HepG2 (cell line): ENCODE measurements around the gene MEG3. TPM values are rescaled to one million over a fixed set of nuclear protein-coding genes. Genes with fewer than 3 reads are reported as not detected.

Experiments
- ATAC-seq: fragments of 200-7000 bp; cut with Tn5 transposase; 3 replicates; pipeline ENCODE4 v1.9.1; 2020; ENCODE audit warnings: mild to moderate bottlenecking, moderate library complexity
- BruUV-seq: library from RNA; stranded (reverse); fragments of 400-500 nt; replicated peaks from 2 replicates; lab custom pipeline; 2021; lab: Mats Ljungman, UMichigan
- CTCF ChIA-PET: fragments of 300-600 bp; formaldehyde crosslinking; extraction: SDS; loops from one replicate; lab custom pipeline; 2021; ENCODE audit warnings: low total read pairs, inconsistent platforms, low intra/inter-chr PET ratio; lab: Yijun Ruan, JAX
- POLR2A ChIA-PET: fragments of 350-600 bp; sonication (Branson Sonifier 250); formaldehyde crosslinking; loops from one replicate; lab custom pipeline; 2020; ENCODE audit warnings: antibody characterized with exemption, inconsistent platforms; lab: Yijun Ruan, JAX
- DNase-seq: peaks from one replicate; pipeline ENCODE4 v3.0.0-alpha.2; 2015; ENCODE audit warnings: low spot score
- FAIRE-seq: peaks from 3 replicates; lab custom pipeline; 2011; peaks lifted over from hg19 to GRCh38; lab: Jason Lieb, UNC
- H2AFZ ChIP-seq: one replicate; pipeline ENCODE4 v1.6.1; 2011; ENCODE audit warnings: low read length, inconsistent platforms
- H3K27ac ChIP-seq: fragments of 300-600 bp; 3 replicates; pipeline ENCODE4 v1.8.0; 2011; ENCODE audit warnings: mixed run types, mild to moderate bottlenecking, mixed read lengths, low read length, inconsistent platforms; ENCODE audit not compliant: insufficient read depth; ENCODE audit errors: extremely low read length
- H3K27me3 ChIP-seq, 2 experiments: fragments of 200-600 bp in 1 of 2; 2 replicates in 1 of 2; 3 replicates in 1 of 2; pipeline versions ENCODE4 v1.6.0 to v1.8.0; 2011; ENCODE audit warnings: low read length in 2 of 2, mild to moderate bottlenecking in 2 of 2, moderate library complexity in 2 of 2, inconsistent platforms in 1 of 2; ENCODE audit not compliant: insufficient read depth in 2 of 2, control insufficient read depth in 1 of 2
- H3K36me3 ChIP-seq, 2 experiments: fragments of 200-600 bp in 1 of 2; replicated peaks in 1 of 2; 2 replicates in 1 of 2; 3 replicates in 1 of 2; pipeline versions ENCODE4 v1.5.1 to v1.8.0; 2011; ENCODE audit warnings: low read length in 2 of 2, inconsistent platforms in 1 of 2; ENCODE audit not compliant: insufficient read depth in 2 of 2, control insufficient read depth in 1 of 2
- H3K4me1 ChIP-seq: 2 replicates; pipeline ENCODE4 v1.5.1; 2012; ENCODE audit warnings: low read length, inconsistent platforms; ENCODE audit not compliant: insufficient read depth
- H3K4me2 ChIP-seq: 2 replicates; pipeline ENCODE4 v1.6.0; 2011; ENCODE audit warnings: low read depth, low read length, inconsistent platforms
- H3K4me3 ChIP-seq, 3 experiments: fragments of 200-600 bp in 1 of 3; sonication (generic), shearing (Covaris generic) in 1 of 3; replicated peaks in 1 of 3; 2 replicates each; pipeline ENCODE4 v1.5.1; 2011 to 2016; ENCODE audit warnings: low read length in 3 of 3, inconsistent platforms in 2 of 3, low read depth in 2 of 3, mild to moderate bottlenecking in 2 of 3, control low read depth in 1 of 3, mixed read lengths in 1 of 3; ENCODE audit not compliant: insufficient read depth in 1 of 3
- H3K79me2 ChIP-seq: one replicate; pipeline ENCODE4 v1.6.1; 2011; ENCODE audit warnings: low read length, inconsistent platforms; ENCODE audit not compliant: insufficient read depth
- H3K9ac ChIP-seq: 2 replicates; pipeline ENCODE4 v1.6.0; 2011; ENCODE audit warnings: mild to moderate bottlenecking, low read depth, low read length, inconsistent platforms; ENCODE audit not compliant: insufficient read depth
- H3K9me3 ChIP-seq: 2 replicates; pipeline ENCODE4 v1.5.1; 2012; ENCODE audit warnings: mild to moderate bottlenecking, low read length
- H4K20me1 ChIP-seq: 2 replicates; pipeline ENCODE4 v1.6.0; 2011; ENCODE audit warnings: inconsistent platforms, mild to moderate bottlenecking, low read length, moderate library complexity; ENCODE audit not compliant: insufficient read depth
- FOXA3 ChIP-seq: IDR thresholded peaks from 2 replicates; pipeline ENCODE4 v1.6.1; 2016; ENCODE audit warnings: missing genetic modification reagents, missing compliant biosample characterization
- HOXA3 ChIP-seq: sonication (generic); formaldehyde crosslinking; IDR thresholded peaks from 2 replicates; pipeline ENCODE4 v1.5.0; 2020; ENCODE audit warnings: missing genetic modification reagents
- KDM3A ChIP-seq: IDR thresholded peaks from 2 replicates; pipeline ENCODE4 v1.6.1; 2018; ENCODE audit warnings: low read depth, missing compliant biosample characterization
- KLF13 ChIP-seq: sonication (generic); formaldehyde crosslinking; IDR thresholded peaks from 2 replicates; pipeline ENCODE4 v1.4.0; 2020; ENCODE audit warnings: mild to moderate bottlenecking, missing genetic modification reagents
- MTA1 ChIP-seq: sonication (generic); formaldehyde crosslinking; IDR thresholded peaks from 2 replicates; pipeline ENCODE4 v1.4.0; 2020; ENCODE audit warnings: missing genetic modification reagents, mild to moderate bottlenecking, borderline replicate concordance
- MYC ChIP-seq: sonication (generic); formaldehyde crosslinking; IDR thresholded peaks from 2 replicates; pipeline ENCODE4 v1.9.0; 2021; ENCODE audit warnings: missing genetic modification reagents, borderline replicate concordance
- NFKBIZ ChIP-seq: IDR thresholded peaks from 2 replicates; pipeline ENCODE4 v1.6.1; 2018; ENCODE audit warnings: missing genetic modification reagents, missing compliant biosample characterization
- RAD21 ChIP-seq: fragments of 450-650 bp; formaldehyde crosslinking; IDR thresholded peaks from 2 replicates; pipeline ENCODE4 v1.5.0; 2020; ENCODE audit warnings: mild to moderate bottlenecking
- SALL1 ChIP-seq: sonication (generic); formaldehyde crosslinking; IDR thresholded peaks from 2 replicates; pipeline ENCODE4 v1.8.0; 2022; ENCODE audit warnings: mild to moderate bottlenecking, missing genetic modification reagents
- U2AF1 ChIP-seq: fragments of 200-400 bp; formaldehyde crosslinking; optimal IDR thresholded peaks from 2 replicates; pipeline ENCODE3; 2017; ENCODE audit warnings: mild to moderate bottlenecking, low read depth, low read length
- XRCC5 ChIP-seq: fragments of 200-400 bp; formaldehyde crosslinking; optimal IDR thresholded peaks from 2 replicates; pipeline ENCODE3; 2017; ENCODE audit warnings: mild to moderate bottlenecking, low read length
- ZBTB38 ChIP-seq: sonication (generic); formaldehyde crosslinking; IDR thresholded peaks from 2 replicates; pipeline ENCODE4 v1.5.1; 2020; ENCODE audit warnings: mild to moderate bottlenecking, missing genetic modification reagents
- ZBTB7B ChIP-seq: sonication (generic); formaldehyde crosslinking; IDR thresholded peaks from 2 replicates; pipeline ENCODE4 v1.4.0; 2020; ENCODE audit warnings: missing genetic modification reagents
- ZNF20 ChIP-seq: sonication (generic); formaldehyde crosslinking; IDR thresholded peaks from 2 replicates; pipeline ENCODE4 v1.4.0; 2020; ENCODE audit warnings: mild to moderate bottlenecking, moderate library complexity, missing genetic modification reagents
- ZNF292 ChIP-seq: sonication (generic); formaldehyde crosslinking; IDR thresholded peaks from 2 replicates; pipeline ENCODE4 v1.8.1; 2022; ENCODE audit warnings: mild to moderate bottlenecking, low read depth, missing genetic modification reagents, borderline replicate concordance
- WGBS: methylation state at CpG from one replicate; pipeline ENCODE4 v1.1.6; 2017; ENCODE audit warnings: low lambda C conversion rate; 5-methylcytosine and 5-hydroxymethylcytosine counted together
- in situ Hi-C: cut with HindIII; loops from 2 replicates; pipeline ENCODE4 v1.10.0; 2017; ENCODE audit warnings: low pct_unique_long_range_greater_than_20kb; ENCODE audit not compliant: extremely low pct_ligation_motif_present
- intact Hi-C: fragments of 100-400 bp; cut with micrococcal nuclease; formaldehyde crosslinking; loops from one replicate; pipeline ENCODE4 v1.10.0; 2022; ENCODE audit not compliant: unreplicated experiment
- polyA plus RNA-seq, 8 experiments: library from polyadenylated mRNA; depleted of rRNA in 3 of 8; stranded (reverse) in 7 of 8; unstranded in 1 of 8; fragments of >200 nt; fragmentation: Illumina TruSeq in 4 of 8; extraction: Trizol in 4 of 8; gene quantifications; 2 replicates each; pipeline versions ENCODE4 v1.2.1 to v1.2.3, GENCODE V29; 2011 to 2016; ENCODE audit warnings: low read depth in 4 of 8, missing spikeins in 1 of 8, mixed read lengths in 1 of 8; ENCODE audit not compliant: insufficient read depth in 1 of 8
- total RNA-seq, 5 experiments: library from RNA; depleted of rRNA; stranded (reverse); fragments of >200 nt; fragmentation: Illumina TruSeq; extraction: Trizol; gene quantifications; 2 replicates each; pipeline ENCODE4 v1.2.3, GENCODE V29; 2016; ENCODE audit warnings: low read depth in 1 of 5
- TF ChIP-seq, protein P1 (sequence below): IDR thresholded peaks from 2 replicates; pipeline ENCODE4 v1.6.1; 2016; ENCODE audit warnings: low read depth
- TF ChIP-seq, protein P2 (sequence below), 2 experiments: sonication (generic) in 1 of 2; formaldehyde crosslinking in 1 of 2; IDR thresholded peaks; 2 replicates each; pipeline versions ENCODE4 v1.4.0 to v1.6.1; 2016 to 2020; ENCODE audit warnings: borderline replicate concordance in 1 of 2, low read depth in 1 of 2, mild to moderate bottlenecking in 1 of 2, missing genetic modification reagents in 1 of 2

MEG3 gene
- total and polyA plus RNA-seq, 2 of the 13 experiments (the other 11 are each of a cell fraction or from before 2014, with no cell fraction given) = 0.17 TPM; not detected in 1

DNA sequence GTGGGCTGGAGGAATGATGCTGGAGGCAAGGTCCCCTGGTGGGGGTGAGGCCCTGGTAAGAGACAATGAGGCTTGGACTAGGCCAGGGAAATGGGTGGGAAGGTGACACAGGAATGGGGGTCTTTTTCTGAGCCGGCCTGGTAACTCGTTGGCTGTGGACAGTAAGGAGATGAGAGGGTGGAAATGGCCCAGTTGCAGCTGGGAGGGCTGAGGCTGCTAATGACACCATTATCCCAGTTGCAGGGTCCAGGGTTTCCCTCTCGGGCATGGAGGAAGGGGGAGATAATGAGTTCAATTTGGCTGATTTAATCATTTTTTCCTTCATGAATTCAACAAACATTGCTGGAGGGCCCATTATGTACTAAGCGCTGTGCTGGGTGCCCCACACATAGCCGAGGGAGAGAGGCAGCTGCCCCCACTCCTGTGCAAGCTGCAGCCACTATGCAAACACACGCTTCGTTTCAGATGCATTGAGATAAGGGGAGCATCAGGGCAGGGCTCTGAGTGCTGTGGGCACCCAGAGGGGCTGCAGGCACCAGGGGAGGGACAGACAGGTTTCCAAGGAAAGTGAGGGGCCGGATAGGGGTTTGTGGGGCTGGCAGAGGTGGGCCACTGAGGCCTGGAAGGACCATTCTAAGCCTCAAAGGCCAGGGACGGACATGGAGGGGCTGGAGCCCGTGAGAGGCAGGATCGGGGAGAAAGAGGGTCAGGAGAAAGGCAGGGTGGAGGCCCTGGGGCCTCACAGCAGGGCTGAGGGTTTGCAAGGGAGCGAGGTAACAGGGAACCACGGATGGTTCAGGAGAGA is 43.2 kb upstream of the MEG3 start:
- Histone ChIP-seq H4K20me1 (no peaks in the 10 kb centered on the region), H3K36me3 (no peaks in the 10 kb centered on the region), H3K4me1 (peaks cover 57% of the 10 kb centered on the region), H3K27me3 (no peaks in the 10 kb centered on the region), H3K27ac (no peak overlapping the region), H3K79me2 (no peaks in the 10 kb centered on the region), H3K9me3 (no peaks in the 10 kb centered on the region), H3K9ac (peak overlapping the region; percentile 8; the same call in 1 of the 2 replicates), H3K4me2 (peak overlapping the region; percentile 53; the same call in 1 of the 2 replicates), H3K4me3 (no peak overlapping the region), H2AFZ (no peak overlapping the region)
- in situ Hi-C loops (no loop called here), intact Hi-C loops (no loop called here)
- 27% methylated on average over 12 of the region's 13 CpGs for WGBS
- ChIA-PET POLR2A (no interaction called here), CTCF (no interaction called here)
- BruUV-seq = no TSS peak
- peak; percentile 39 for DNase-seq
- ATAC-seq = peak; percentile 79
- peak; percentile 32 for FAIRE-seq
- TF ChIP-seq ZNF20 (CRISPR knock-in tag) = no peak
- no peak for TF ChIP-seq KLF13 (CRISPR knock-in tag)
- peak; percentile 53; the same call in 1 of the 2 replicates for TF ChIP-seq ZBTB7B (CRISPR knock-in tag)
- TF ChIP-seq FOXA3 (CRISPR knock-in tag) = 0 out of 2 replicates have a peak, but pooled peaks have one; percentile 25
- TF ChIP-seq HOXA3 (CRISPR knock-in tag) = 0 out of 2 replicates have a peak, but pooled peaks have one; percentile 24
- peak; percentile 14 for TF ChIP-seq XRCC5
- TF ChIP-seq, protein P1, sequence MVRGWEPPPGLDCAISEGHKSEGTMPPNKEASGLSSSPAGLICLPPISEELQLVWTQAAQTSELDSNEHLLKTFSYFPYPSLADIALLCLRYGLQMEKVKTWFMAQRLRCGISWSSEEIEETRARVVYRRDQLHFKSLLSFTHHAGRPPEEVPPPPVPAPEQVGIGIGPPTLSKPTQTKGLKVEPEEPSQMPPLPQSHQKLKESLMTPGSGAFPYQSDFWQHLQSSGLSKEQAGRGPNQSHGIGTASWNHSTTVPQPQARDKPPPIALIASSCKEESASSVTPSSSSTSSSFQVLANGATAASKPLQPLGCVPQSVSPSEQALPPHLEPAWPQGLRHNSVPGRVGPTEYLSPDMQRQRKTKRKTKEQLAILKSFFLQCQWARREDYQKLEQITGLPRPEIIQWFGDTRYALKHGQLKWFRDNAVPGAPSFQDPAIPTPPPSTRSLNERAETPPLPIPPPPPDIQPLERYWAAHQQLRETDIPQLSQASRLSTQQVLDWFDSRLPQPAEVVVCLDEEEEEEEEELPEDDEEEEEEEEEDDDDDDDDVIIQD = 0 out of 2 replicates have a peak, but pooled peaks have one; percentile 16
- TF ChIP-seq ZBTB38 (CRISPR knock-in tag) = peak; percentile 48; the same call in 1 of the 2 replicates
- peak; percentile 53; the same call in 1 of the 2 replicates for TF ChIP-seq MTA1
- TF ChIP-seq, protein P2, sequence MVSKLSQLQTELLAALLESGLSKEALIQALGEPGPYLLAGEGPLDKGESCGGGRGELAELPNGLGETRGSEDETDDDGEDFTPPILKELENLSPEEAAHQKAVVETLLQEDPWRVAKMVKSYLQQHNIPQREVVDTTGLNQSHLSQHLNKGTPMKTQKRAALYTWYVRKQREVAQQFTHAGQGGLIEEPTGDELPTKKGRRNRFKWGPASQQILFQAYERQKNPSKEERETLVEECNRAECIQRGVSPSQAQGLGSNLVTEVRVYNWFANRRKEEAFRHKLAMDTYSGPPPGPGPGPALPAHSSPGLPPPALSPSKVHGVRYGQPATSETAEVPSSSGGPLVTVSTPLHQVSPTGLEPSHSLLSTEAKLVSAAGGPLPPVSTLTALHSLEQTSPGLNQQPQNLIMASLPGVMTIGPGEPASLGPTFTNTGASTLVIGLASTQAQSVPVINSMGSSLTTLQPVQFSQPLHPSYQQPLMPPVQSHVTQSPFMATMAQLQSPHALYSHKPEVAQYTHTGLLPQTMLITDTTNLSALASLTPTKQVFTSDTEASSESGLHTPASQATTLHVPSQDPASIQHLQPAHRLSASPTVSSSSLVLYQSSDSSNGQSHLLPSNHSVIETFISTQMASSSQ (IDR thresholded peaks at IDR 0.05; ENCODE audit: low read depth) = no peak
- TF ChIP-seq, protein P2 (CRISPR knock-in tag; IDR thresholded peaks at IDR 0.05; ENCODE audit: borderline replicate concordance) = peak; percentile 63; the same call in 1 of the 2 replicates
- TF ChIP-seq NFKBIZ = no peak
- no peak for TF ChIP-seq RAD21 (CRISPR knock-in tag)
- TF ChIP-seq SALL1 (CRISPR knock-in tag) = peak; percentile 56; the same call in 1 of the 2 replicates
- no peak for TF ChIP-seq U2AF1
- TF ChIP-seq ZNF292 (CRISPR knock-in tag) = 0 out of 2 replicates have a peak, but pooled peaks have one; percentile 24
- TF ChIP-seq MYC (CRISPR knock-in tag) = peak; percentile 20; the same call in 1 of the 2 replicates
- TF ChIP-seq KDM3A (CRISPR knock-in tag) = no peak
